AG09309 (cell line): Measurements from ENCODE around the gene FGF19.

ENCODE experiments used
- DNase-seq: peaks from one replicate; pipeline ENCODE4 v3.0.0-alpha.2; 2010; ENCODE audit warnings: low read depth
- H3K4me3 ChIP-seq: 2 replicates; pipeline ENCODE4 v1.5.1; 2011; ENCODE audit warnings: mild to moderate bottlenecking, low read depth, low read length, moderate library complexity; ENCODE audit not compliant: control insufficient read depth
- CTCF ChIP-seq: IDR thresholded peaks from 2 replicates; pipeline ENCODE4 v1.5.1; 2011; ENCODE audit warnings: mild to moderate bottlenecking, low read depth, low read length, inconsistent platforms; ENCODE audit not compliant: insufficient read depth, control insufficient read depth; ENCODE audit errors: missing control alignments

Gene FGF19

GRCh38 chr11:69658626-69659450 lies 45.0 kb downstream of the FGF19 start:
- no peak for TF ChIP-seq CTCF
- DNase-seq = no peak
- H3K4me3 ChIP-seq = no peak overlapping the region

GRCh38 chr11:69657911-69658625 lies 45.8 kb downstream of the FGF19 start:
- H3K4me3 ChIP-seq = no peak overlapping the region
- TF ChIP-seq CTCF = no peak
- DNase-seq = no peak

GRCh38 chr11:69657456-69657910 lies 46.3 kb downstream of the FGF19 start:
- DNase-seq = no peak
- H3K4me3 ChIP-seq = no peak overlapping the region
- TF ChIP-seq CTCF = no peak

- H3K4me3 ChIP-seq = no peak overlapping the region
- no peak for DNase-seq
- no peak for TF ChIP-seq CTCF
Observed at GRCh38 chr11:69656536-69657455, 47.0 kb downstream of the FGF19 start.

GRCh38 chr11:69655479-69656428 lies 48.1 kb downstream of the FGF19 start:
- no peak for TF ChIP-seq CTCF
- DNase-seq = no peak
- no peak overlapping the region for H3K4me3 ChIP-seq
